Endothelial cell of umbilical vein (primary cell): ENCODE data around the gene MCRIP1. TPM values are rescaled to one million over a fixed set of nuclear protein-coding genes. Genes with fewer than 3 reads are reported as not detected.

Experiments
- BruUV-seq: library from RNA; stranded (reverse); fragments of 400-500 nt; replicated peaks from 2 replicates; lab custom pipeline; 2021; lab: Mats Ljungman, UMichigan
- CTCF ChIA-PET: fragments of 300-600, 350-600 bp; sonication (Branson Sonifier 250); formaldehyde crosslinking; loops from one replicate; lab custom pipeline; 2021; ENCODE audit warnings: antibody characterized with exemption, inconsistent platforms; lab: Charles Lee
- POLR2A ChIA-PET: fragments of 300-600, 350-600 bp; sonication (Branson Sonifier 250); formaldehyde crosslinking; loops from one replicate; lab custom pipeline; 2021; ENCODE audit warnings: antibody characterized with exemption, inconsistent platforms; lab: Charles Lee
- DNase-seq: peaks from one replicate; pipeline ENCODE4 v3.0.0-alpha.2; 2011; ENCODE audit warnings: low read depth, low spot score
- FAIRE-seq: peaks from 2 replicates; lab custom pipeline; 2011; peaks lifted over from hg19 to GRCh38; lab: Jason Lieb, UNC
- H2AFZ ChIP-seq: 2 replicates; pipeline ENCODE4 v1.6.0; 2012; ENCODE audit warnings: low read depth, low read length, control low read depth, inconsistent platforms
- H3K27ac ChIP-seq: 2 replicates; pipeline ENCODE4 v1.5.1; 2011; ENCODE audit warnings: low read depth, mild to moderate bottlenecking, control low read depth, low read length, moderate library complexity; ENCODE audit not compliant: insufficient read depth
- H3K27me3 ChIP-seq, 2 experiments: 2 replicates each; pipeline versions ENCODE4 v1.6.0 to v1.6.1; 2011; ENCODE audit warnings: low read length in 2 of 2, mixed read lengths in 1 of 2; ENCODE audit not compliant: control insufficient read depth in 2 of 2, insufficient read depth in 2 of 2
- H3K36me3 ChIP-seq, 2 experiments: 2 replicates in 1 of 2; 3 replicates in 1 of 2; pipeline ENCODE4 v1.5.1; 2011; ENCODE audit warnings: low read length in 2 of 2, mild to moderate bottlenecking in 1 of 2, moderate library complexity in 1 of 2; ENCODE audit not compliant: control insufficient read depth in 2 of 2, insufficient read depth in 2 of 2; ENCODE audit errors: extremely low read depth in 1 of 2
- H3K4me1 ChIP-seq: 3 replicates; pipeline ENCODE4 v1.5.1; 2011; ENCODE audit warnings: mild to moderate bottlenecking, low read length; ENCODE audit not compliant: control insufficient read depth, insufficient read depth; ENCODE audit errors: extremely low read depth
- H3K4me2 ChIP-seq: 2 replicates; pipeline ENCODE4 v1.6.1; 2011; ENCODE audit warnings: low read length, control low read depth, mixed read lengths; ENCODE audit not compliant: insufficient read depth
- H3K4me3 ChIP-seq, 3 experiments: fragments of 200-600 bp in 1 of 3; sonication (generic), shearing (Covaris generic) in 1 of 3; replicated peaks in 1 of 3; 2 replicates each; pipeline ENCODE4 v1.5.1; 2011 to 2016; ENCODE audit warnings: control low read depth in 3 of 3, low read length in 3 of 3, mild to moderate bottlenecking in 2 of 3, inconsistent platforms in 1 of 3, low read depth in 1 of 3, moderate library complexity in 1 of 3; ENCODE audit not compliant: insufficient read depth in 1 of 3
- H3K79me2 ChIP-seq: 2 replicates; pipeline ENCODE4 v1.6.0; 2012; ENCODE audit warnings: low read length, inconsistent platforms; ENCODE audit not compliant: control insufficient read depth, insufficient read depth
- H3K9ac ChIP-seq: replicated peaks from 2 replicates; pipeline ENCODE3; 2011; ENCODE audit warnings: low read length, control low read depth; ENCODE audit not compliant: insufficient read depth; ENCODE audit errors: extremely low read depth
- H3K9me1 ChIP-seq: replicated peaks from 3 replicates; pipeline ENCODE4 v1.6.0; 2011; ENCODE audit warnings: mild to moderate bottlenecking, low read length; ENCODE audit not compliant: control insufficient read depth, insufficient read depth; ENCODE audit errors: extremely low read depth
- H3K9me3 ChIP-seq: replicated peaks from 2 replicates; pipeline ENCODE4 v1.5.1; 2012; ENCODE audit warnings: low read length, inconsistent platforms; ENCODE audit not compliant: control insufficient read depth, insufficient read depth
- H4K20me1 ChIP-seq: replicated peaks from 2 replicates; pipeline ENCODE3; 2011; ENCODE audit warnings: mild to moderate bottlenecking, low read length; ENCODE audit not compliant: control insufficient read depth, insufficient read depth; ENCODE audit errors: extremely low read depth
- EZH2 ChIP-seq: IDR thresholded peaks from 2 replicates; pipeline ENCODE4 v1.6.1; 2012; ENCODE audit warnings: borderline replicate concordance, low read depth, mild to moderate bottlenecking, moderate library complexity, low read length, inconsistent platforms; ENCODE audit not compliant: severe bottlenecking
- FOS ChIP-seq: IDR thresholded peaks from 2 replicates; pipeline ENCODE4 v1.6.1; 2011; ENCODE audit warnings: mild to moderate bottlenecking, low read length, moderate library complexity, borderline replicate concordance; ENCODE audit not compliant: insufficient read depth
- GATA2 ChIP-seq: IDR thresholded peaks from 2 replicates; pipeline ENCODE4 v1.7.0; 2011; ENCODE audit warnings: low read depth, mild to moderate bottlenecking, moderate library complexity, mixed read lengths, low read length; ENCODE audit not compliant: insufficient read length, insufficient read depth
- JUN ChIP-seq: IDR thresholded peaks from 2 replicates; pipeline ENCODE4 v1.6.1; 2011; ENCODE audit warnings: borderline replicate concordance, low read depth; ENCODE audit not compliant: insufficient read length, insufficient read depth
- MYC ChIP-seq: IDR thresholded peaks from one replicate; pipeline ENCODE4 v1.6.1; 2011; ENCODE audit warnings: mild to moderate bottlenecking, low read depth, low read length
- POLR2A ChIP-seq: IDR thresholded peaks from 2 replicates; pipeline ENCODE4 v1.6.1; 2012; ENCODE audit warnings: low read depth, mild to moderate bottlenecking, control low read depth, low read length
- POLR2AphosphoS5 ChIP-seq: IDR thresholded peaks from 2 replicates; pipeline ENCODE4 v1.6.1; 2012; ENCODE audit warnings: low read depth, mild to moderate bottlenecking, control low read depth, low read length, moderate library complexity; ENCODE audit not compliant: insufficient read depth
- dilution Hi-C: fragments of 300-500 bp; cut with MboI; formaldehyde crosslinking; loops from one replicate; pipeline ENCODE4 v1.15.0; 2019; ENCODE audit warnings: low sequenced_read_pairs; ENCODE audit not compliant: extremely low pct_ligation_motif_present
- intact Hi-C: fragments of 100-400 bp; cut with micrococcal nuclease; formaldehyde crosslinking; loops from one replicate; pipeline ENCODE4 v1.10.0; 2022
- polyA plus RNA-seq, 4 experiments: library from polyadenylated mRNA; depleted of rRNA in 3 of 4; stranded (reverse) in 3 of 4; unstranded in 1 of 4; fragments of >200 nt; gene quantifications; 2 replicates each; pipeline versions ENCODE4 v1.2.1 to v1.2.3, GENCODE V29; 2011 to 2012; ENCODE audit warnings: missing spikeins in 1 of 4
- total RNA-seq: library from RNA; stranded (reverse); gene quantifications from 2 replicates; pipeline ENCODE4 v1.2.3, GENCODE V29; 2021
- TF ChIP-seq, protein P1 (sequence below), 2 donors: IDR thresholded peaks; 1 replicate in 1 of 2; 2 replicates in 1 of 2; pipeline ENCODE4 v1.5.1; 2011; ENCODE audit warnings: low read length in 2 of 2, mild to moderate bottlenecking in 2 of 2, moderate library complexity in 2 of 2, control low read depth in 1 of 2, inconsistent platforms in 1 of 2, low read depth in 1 of 2; ENCODE audit not compliant: insufficient read depth in 1 of 2; ENCODE audit errors: extremely low read depth in 1 of 2
- TF ChIP-seq, protein P2 (sequence below): IDR thresholded peaks from 2 replicates; pipeline ENCODE4 v1.6.1; 2011; ENCODE audit not compliant: insufficient read depth, insufficient read length

The MCRIP1 gene
- total and polyA plus RNA-seq, 2 donors (not counting 3 experiments of a cell fraction or from before 2014, with no cell fraction given), result 121 to 205 TPM

DNA sequence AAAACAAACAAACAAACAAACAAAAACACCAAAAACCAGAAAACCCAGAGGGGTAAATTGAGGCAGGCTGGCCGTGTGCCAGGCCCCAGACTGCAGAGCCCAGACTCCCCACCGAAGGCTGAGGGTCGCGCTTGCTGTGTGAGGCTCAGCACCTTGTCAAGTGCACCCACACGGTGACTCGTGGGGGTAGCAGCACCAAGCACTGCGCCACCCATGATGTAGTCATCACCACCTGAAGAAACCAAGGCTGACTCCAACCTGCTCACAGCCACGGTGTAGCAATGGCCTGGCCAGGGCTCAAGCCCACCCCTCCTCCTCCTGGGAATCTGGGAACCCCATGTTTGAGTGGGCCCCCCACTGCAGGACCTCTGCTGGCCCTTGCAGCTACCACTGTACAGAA lies 11.9 kb downstream of the MCRIP1 start:
- ChIA-PET CTCF (interaction anchor here (1.2 to 2.1 kb wide), 4 partner anchors 12 to 134 kb away, joined by 3 to 20 read pairs (median 4); partner anchors contain the start of gene MCRIP1), POLR2A (no interaction called here)
- TF ChIP-seq, protein P1, sequence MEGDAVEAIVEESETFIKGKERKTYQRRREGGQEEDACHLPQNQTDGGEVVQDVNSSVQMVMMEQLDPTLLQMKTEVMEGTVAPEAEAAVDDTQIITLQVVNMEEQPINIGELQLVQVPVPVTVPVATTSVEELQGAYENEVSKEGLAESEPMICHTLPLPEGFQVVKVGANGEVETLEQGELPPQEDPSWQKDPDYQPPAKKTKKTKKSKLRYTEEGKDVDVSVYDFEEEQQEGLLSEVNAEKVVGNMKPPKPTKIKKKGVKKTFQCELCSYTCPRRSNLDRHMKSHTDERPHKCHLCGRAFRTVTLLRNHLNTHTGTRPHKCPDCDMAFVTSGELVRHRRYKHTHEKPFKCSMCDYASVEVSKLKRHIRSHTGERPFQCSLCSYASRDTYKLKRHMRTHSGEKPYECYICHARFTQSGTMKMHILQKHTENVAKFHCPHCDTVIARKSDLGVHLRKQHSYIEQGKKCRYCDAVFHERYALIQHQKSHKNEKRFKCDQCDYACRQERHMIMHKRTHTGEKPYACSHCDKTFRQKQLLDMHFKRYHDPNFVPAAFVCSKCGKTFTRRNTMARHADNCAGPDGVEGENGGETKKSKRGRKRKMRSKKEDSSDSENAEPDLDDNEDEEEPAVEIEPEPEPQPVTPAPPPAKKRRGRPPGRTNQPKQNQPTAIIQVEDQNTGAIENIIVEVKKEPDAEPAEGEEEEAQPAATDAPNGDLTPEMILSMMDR (IDR thresholded peaks at IDR 0.05; ENCODE audit: extremely low read depth in 1 of 2, insufficient read depth in 1 of 2, low read depth in 1 of 2, low read length in 2 of 2), result no peak
- no peak for TF ChIP-seq POLR2AphosphoS5
- no peak for TF ChIP-seq JUN
- TF ChIP-seq EZH2, result no peak
- dilution Hi-C loops (no loop called here), intact Hi-C loops (no loop called here)
- Histone ChIP-seq H3K4me3 (no peak overlapping the region), H3K9ac (no peak overlapping the region), H3K36me3 (peaks cover 0 to 8% of the 10 kb centered on the region in 2 experiments), H3K4me2 (no peak overlapping the region), H4K20me1 (no peaks in the 10 kb centered on the region), H3K9me3 (no peaks in the 10 kb centered on the region), H3K27me3 (peaks cover 0 to 2% of the 10 kb centered on the region in 2 experiments), H3K79me2 (no peaks in the 10 kb centered on the region), H3K4me1 (no peaks in the 10 kb centered on the region), H3K27ac (no peak overlapping the region), H2AFZ (no peak overlapping the region), H3K9me1 (no peaks in the 10 kb centered on the region)
- DNase-seq (no peak), FAIRE-seq (no peak)
- no TSS peak for BruUV-seq

DNA sequence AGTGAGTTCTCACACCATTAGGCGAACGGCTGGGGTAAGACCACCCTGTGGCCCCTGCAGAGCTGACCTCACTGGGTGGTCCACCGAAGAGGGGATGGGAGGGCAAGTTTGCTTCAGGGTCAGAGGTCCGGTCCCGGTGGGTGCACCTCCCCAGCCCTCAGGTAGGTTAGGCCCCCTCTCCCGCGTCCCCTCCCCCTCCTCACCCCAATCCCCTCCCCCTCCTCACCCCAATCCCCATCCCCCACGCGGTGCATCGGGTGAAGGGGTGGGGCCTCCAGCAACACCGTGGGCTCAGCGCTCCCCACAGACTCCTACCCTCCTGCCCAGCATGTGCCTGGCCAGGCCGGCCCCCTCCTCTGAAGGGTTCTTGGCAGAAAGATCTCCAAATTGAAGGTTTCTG lies 13.4 kb downstream of the MCRIP1 start:
- no peak overlapping the region for H3K4me2 ChIP-seq
- no peaks in the 10 kb centered on the region for H3K4me1 ChIP-seq
- POLR2A ChIA-PET, result no interaction called here
- DNase-seq (no peak), FAIRE-seq (no peak)
- no peaks in the 10 kb centered on the region for H3K79me2 ChIP-seq
- H3K9me3 ChIP-seq, result no peaks in the 10 kb centered on the region
- H3K4me3 ChIP-seq, result no peak overlapping the region
- no TSS peak for BruUV-seq
- peaks cover 0 to 2% of the 10 kb centered on the region in 2 experiments for H3K27me3 ChIP-seq
- no peaks in the 10 kb centered on the region for H4K20me1 ChIP-seq
- dilution Hi-C loops, result no loop called here
- no peak overlapping the region for H3K9ac ChIP-seq
- no peak overlapping the region for H3K27ac ChIP-seq
- peaks cover 0 to 8% of the 10 kb centered on the region in 2 experiments for H3K36me3 ChIP-seq
- CTCF ChIA-PET, result no interaction called here
- intact Hi-C loops, result no loop called here
- H3K9me1 ChIP-seq, result no peaks in the 10 kb centered on the region
- TF ChIP-seq, protein P1 (IDR thresholded peaks at IDR 0.05; ENCODE audit: extremely low read depth in 1 of 2, insufficient read depth in 1 of 2, low read depth in 1 of 2, low read length in 2 of 2), result no peak
- TF ChIP-seq EZH2, result no peak
- no peak for TF ChIP-seq MYC
- TF ChIP-seq, protein P2, sequence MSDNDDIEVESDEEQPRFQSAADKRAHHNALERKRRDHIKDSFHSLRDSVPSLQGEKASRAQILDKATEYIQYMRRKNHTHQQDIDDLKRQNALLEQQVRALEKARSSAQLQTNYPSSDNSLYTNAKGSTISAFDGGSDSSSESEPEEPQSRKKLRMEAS, result no peak
- TF ChIP-seq FOS, result no peak
- TF ChIP-seq POLR2AphosphoS5, result no peak
- TF ChIP-seq POLR2A, result no peak
- no peak for TF ChIP-seq JUN
- no peak for TF ChIP-seq GATA2
- no peak overlapping the region for H2AFZ ChIP-seq
